GM23338 (cell line): ENCODE data around the gene TSPAN3. TPM values are rescaled to one million over a fixed set of nuclear protein-coding genes. Genes with fewer than 3 reads are reported as not detected.

ENCODE experiments used
- ATAC-seq: fragments of 200-7000 bp; cut with Tn5 transposase; 3 replicates; pipeline ENCODE4 v1.9.1; 2020
- DNase-seq: peaks from one replicate; pipeline ENCODE4 v3.0.0-alpha.2; 2015; ENCODE audit warnings: low spot score
- H2AFZ ChIP-seq: fragments of 200-600 bp; sonication (generic); 2 replicates; pipeline ENCODE4 v1.8.0; 2016; ENCODE audit warnings: antibody characterized with exemption, mild to moderate bottlenecking, moderate library complexity
- H3F3A ChIP-seq: fragments of 200-600 bp; sonication (generic); replicated peaks from 2 replicates; pipeline ENCODE4 v1.8.0; 2017; ENCODE audit warnings: antibody characterized with exemption, mixed run types, low read depth
- H3K27ac ChIP-seq: fragments of 200-600 bp; sonication (generic); 2 replicates; pipeline ENCODE4 v1.6.1; 2016; ENCODE audit warnings: low read depth
- H3K27me3 ChIP-seq: fragments of 200-600 bp; sonication (generic); 2 replicates; pipeline ENCODE4 v1.8.0; 2016; ENCODE audit warnings: mild to moderate bottlenecking, mixed run types, moderate library complexity; ENCODE audit not compliant: insufficient read depth
- H3K36me3 ChIP-seq: fragments of 200-600 bp; sonication (generic); 2 replicates; pipeline ENCODE4 v1.8.0; 2016; ENCODE audit warnings: mild to moderate bottlenecking; ENCODE audit not compliant: insufficient read depth
- H3K4me1 ChIP-seq: fragments of 200-600 bp; sonication (generic); 2 replicates; pipeline ENCODE4 v1.8.0; 2016; ENCODE audit warnings: mild to moderate bottlenecking, moderate library complexity; ENCODE audit not compliant: insufficient read depth
- H3K4me2 ChIP-seq: fragments of 200-600 bp; sonication (generic); 2 replicates; pipeline ENCODE4 v1.7.1; 2017; ENCODE audit warnings: mixed run types
- H3K4me3 ChIP-seq: fragments of 200-600 bp; sonication (generic); 2 replicates; pipeline ENCODE4 v1.6.1; 2016; ENCODE audit warnings: mixed run types
- H3K79me2 ChIP-seq: fragments of 200-600 bp; sonication (generic); replicated peaks from 2 replicates; pipeline ENCODE4 v1.8.0; 2017; ENCODE audit warnings: mild to moderate bottlenecking; ENCODE audit not compliant: insufficient read depth
- H3K9me2 ChIP-seq: fragments of 200-600 bp; sonication (generic); 2 replicates; pipeline ENCODE4 v1.8.0; 2017; ENCODE audit not compliant: insufficient read depth
- H4K20me1 ChIP-seq: fragments of 200-600 bp; sonication (generic); replicated peaks from 2 replicates; pipeline ENCODE4 v1.8.0; 2017; ENCODE audit warnings: mild to moderate bottlenecking; ENCODE audit not compliant: insufficient read depth
- H3K27ac Mint-ChIP-seq: 2 replicates; pipeline ENCODE4 v1.8.0; 2020; ENCODE audit warnings: inconsistent platforms, mild to moderate bottlenecking, moderate library complexity, mixed read lengths
- H3K27me3 Mint-ChIP-seq: 3 replicates; pipeline ENCODE4 v1.8.0; 2022; ENCODE audit warnings: low read depth, mild to moderate bottlenecking, moderate library complexity, mixed read lengths, inconsistent platforms; ENCODE audit not compliant: insufficient read depth, poor library complexity
- H3K36me3 Mint-ChIP-seq: 3 replicates; pipeline ENCODE4 v1.8.0; 2021; ENCODE audit warnings: low read depth, mild to moderate bottlenecking, inconsistent platforms, moderate library complexity, mixed read lengths
- H3K4me1 Mint-ChIP-seq: 3 replicates; pipeline ENCODE4 v1.8.0; 2020; ENCODE audit warnings: mild to moderate bottlenecking, inconsistent platforms, mixed read lengths
- H3K4me3 Mint-ChIP-seq: 3 replicates; pipeline ENCODE4 v1.8.0; 2021; ENCODE audit warnings: moderate library complexity, mild to moderate bottlenecking, inconsistent platforms, mixed read lengths
- H3K9me3 Mint-ChIP-seq: 3 replicates; pipeline ENCODE4 v1.8.0; 2020; ENCODE audit warnings: moderate library complexity, mild to moderate bottlenecking, inconsistent platforms, mixed read lengths
- CREB1 ChIP-seq: fragments of 250-450 bp; sonication (Bioruptor Pico); IDR thresholded peaks from 2 replicates; pipeline ENCODE4 v1.5.0; 2020; ENCODE audit warnings: low read depth, mild to moderate bottlenecking, moderate library complexity
- EZH2 ChIP-seq: fragments of 200-600 bp; sonication (generic); IDR thresholded peaks from one replicate; pipeline ENCODE4 v1.8.0; 2017; ENCODE audit warnings: antibody characterized with exemption, mild to moderate bottlenecking, low read depth; ENCODE audit not compliant: unreplicated experiment
- EZH2phosphoT487 ChIP-seq: fragments of 200-600 bp; sonication (generic); IDR thresholded peaks from one replicate; pipeline ENCODE4 v1.8.1; 2018; ENCODE audit warnings: antibody characterized with exemption; ENCODE audit not compliant: unreplicated experiment
- JUNB ChIP-seq: IDR thresholded peaks from one replicate; pipeline ENCODE4 v1.6.1; 2016; ENCODE audit warnings: antibody characterized with exemption; ENCODE audit not compliant: unreplicated experiment
- NANOG ChIP-seq: IDR thresholded peaks from 2 replicates; pipeline ENCODE4 v1.6.1; 2016; ENCODE audit warnings: antibody characterized with exemption, borderline replicate concordance
- POLR2AphosphoS5 ChIP-seq: IDR thresholded peaks from 2 replicates; pipeline ENCODE4 v1.6.1; 2016; ENCODE audit warnings: antibody characterized with exemption, low read depth
- STAT1 ChIP-seq: IDR thresholded peaks from one replicate; pipeline ENCODE4 v1.6.1; 2016; ENCODE audit warnings: antibody characterized with exemption; ENCODE audit not compliant: unreplicated experiment
- ZNF114 ChIP-seq: fragments of 250-450 bp; sonication (Bioruptor Pico); IDR thresholded peaks from 2 replicates; pipeline ENCODE4 v1.5.0; 2020; ENCODE audit warnings: mild to moderate bottlenecking, moderate library complexity
- ZNF331 ChIP-seq: fragments of 250-450 bp; sonication (Bioruptor Pico); IDR thresholded peaks from 2 replicates; pipeline ENCODE4 v1.5.0; 2020; ENCODE audit warnings: low read depth, mild to moderate bottlenecking, moderate library complexity
- polyA plus RNA-seq: library from polyadenylated mRNA; unstranded; fragments of >200 nt; fragmentation: Nextera tagmentation; extraction: Ambion mirVana; gene quantifications from 2 replicates; pipeline ENCODE4 v1.2.1, GENCODE V29; 2016
- total RNA-seq: library from RNA; depleted of rRNA; stranded (reverse); fragments of >200 nt; shearing (Covaris generic); gene quantifications from 2 replicates; pipeline ENCODE4 v1.2.3, GENCODE V29; 2014
- TF ChIP-seq, protein P1 (sequence below), 2 experiments: fragments of 200-600 bp in 1 of 2; sonication (generic) in 1 of 2; conservative IDR thresholded peaks; 2 replicates each; pipeline versions ENCODE4 v1.5.1 to v1.6.1; 2016 to 2017; ENCODE audit warnings: antibody characterized with exemption in 2 of 2, low read depth in 2 of 2, mild to moderate bottlenecking in 2 of 2, moderate library complexity in 1 of 2
- TF ChIP-seq, protein P2 (sequence below): fragments of 250-450 bp; sonication (Bioruptor Pico); IDR thresholded peaks from 2 replicates; pipeline ENCODE4 v1.5.0; 2020; ENCODE audit warnings: mild to moderate bottlenecking, moderate library complexity
- TF ChIP-seq, protein P3 (sequence below): IDR thresholded peaks from 2 replicates; pipeline ENCODE4 v1.6.1; 2016; ENCODE audit warnings: antibody characterized with exemption
- TF ChIP-seq, protein P4 (sequence below): IDR thresholded peaks from one replicate; pipeline ENCODE4 v1.6.1; 2018; ENCODE audit warnings: antibody characterized with exemption; ENCODE audit not compliant: unreplicated experiment

TSPAN3 gene
- total and polyA plus RNA-seq, 2 experiments from 2014 or later = 72.5 to 159 TPM

DNA sequence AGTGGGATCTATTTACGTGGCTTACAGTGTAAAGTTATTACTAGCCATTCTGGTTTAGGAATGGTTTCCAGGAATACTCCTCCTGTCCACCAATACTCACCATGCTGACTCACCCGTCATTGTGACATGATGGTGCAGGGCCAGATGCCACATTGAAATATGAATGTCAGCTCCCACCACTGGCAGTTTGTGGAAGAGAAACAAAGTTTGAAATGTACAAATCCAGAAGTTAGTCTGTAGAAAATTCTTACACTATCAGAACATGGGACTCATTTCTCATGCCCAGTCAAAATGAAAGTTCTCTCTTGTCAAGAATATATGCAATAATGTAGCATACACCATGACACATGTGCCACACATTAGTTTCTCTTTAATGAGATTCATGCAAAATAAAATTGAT, 14.4 kb upstream of the TSPAN3 start:
- ATAC-seq = no peak
- Histone ChIP-seq H3K27me3 (no peaks in the 10 kb centered on the region), H2AFZ (no peak overlapping the region), H4K20me1 (no peaks in the 10 kb centered on the region), H3K4me3 (no peak overlapping the region), H3K79me2 (no peaks in the 10 kb centered on the region), H3K36me3 (no peaks in the 10 kb centered on the region), H3K4me1 (no peaks in the 10 kb centered on the region; the same call in 1 of the 2 replicates), H3K27ac (no peak overlapping the region), H3F3A (no peaks in the 10 kb centered on the region), H3K9me2 (peaks cover 5% of the 10 kb centered on the region; the same call in 1 of the 2 replicates), H3K4me2 (no peak overlapping the region)
- H3K36me3 Mint-ChIP-seq = no peaks in the 10 kb centered on the region
- DNase-seq = no peak
- H3K27ac Mint-ChIP-seq = no peak overlapping the region
- TF ChIP-seq, protein P1, sequence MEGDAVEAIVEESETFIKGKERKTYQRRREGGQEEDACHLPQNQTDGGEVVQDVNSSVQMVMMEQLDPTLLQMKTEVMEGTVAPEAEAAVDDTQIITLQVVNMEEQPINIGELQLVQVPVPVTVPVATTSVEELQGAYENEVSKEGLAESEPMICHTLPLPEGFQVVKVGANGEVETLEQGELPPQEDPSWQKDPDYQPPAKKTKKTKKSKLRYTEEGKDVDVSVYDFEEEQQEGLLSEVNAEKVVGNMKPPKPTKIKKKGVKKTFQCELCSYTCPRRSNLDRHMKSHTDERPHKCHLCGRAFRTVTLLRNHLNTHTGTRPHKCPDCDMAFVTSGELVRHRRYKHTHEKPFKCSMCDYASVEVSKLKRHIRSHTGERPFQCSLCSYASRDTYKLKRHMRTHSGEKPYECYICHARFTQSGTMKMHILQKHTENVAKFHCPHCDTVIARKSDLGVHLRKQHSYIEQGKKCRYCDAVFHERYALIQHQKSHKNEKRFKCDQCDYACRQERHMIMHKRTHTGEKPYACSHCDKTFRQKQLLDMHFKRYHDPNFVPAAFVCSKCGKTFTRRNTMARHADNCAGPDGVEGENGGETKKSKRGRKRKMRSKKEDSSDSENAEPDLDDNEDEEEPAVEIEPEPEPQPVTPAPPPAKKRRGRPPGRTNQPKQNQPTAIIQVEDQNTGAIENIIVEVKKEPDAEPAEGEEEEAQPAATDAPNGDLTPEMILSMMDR (conservative IDR thresholded peaks at IDR 0.05; ENCODE audit: low read depth in 2 of 2) = no peak
- TF ChIP-seq CREB1 = no peak
- TF ChIP-seq ZNF331 (CRISPR knock-in tag) = no peak
- TF ChIP-seq, protein P2, sequence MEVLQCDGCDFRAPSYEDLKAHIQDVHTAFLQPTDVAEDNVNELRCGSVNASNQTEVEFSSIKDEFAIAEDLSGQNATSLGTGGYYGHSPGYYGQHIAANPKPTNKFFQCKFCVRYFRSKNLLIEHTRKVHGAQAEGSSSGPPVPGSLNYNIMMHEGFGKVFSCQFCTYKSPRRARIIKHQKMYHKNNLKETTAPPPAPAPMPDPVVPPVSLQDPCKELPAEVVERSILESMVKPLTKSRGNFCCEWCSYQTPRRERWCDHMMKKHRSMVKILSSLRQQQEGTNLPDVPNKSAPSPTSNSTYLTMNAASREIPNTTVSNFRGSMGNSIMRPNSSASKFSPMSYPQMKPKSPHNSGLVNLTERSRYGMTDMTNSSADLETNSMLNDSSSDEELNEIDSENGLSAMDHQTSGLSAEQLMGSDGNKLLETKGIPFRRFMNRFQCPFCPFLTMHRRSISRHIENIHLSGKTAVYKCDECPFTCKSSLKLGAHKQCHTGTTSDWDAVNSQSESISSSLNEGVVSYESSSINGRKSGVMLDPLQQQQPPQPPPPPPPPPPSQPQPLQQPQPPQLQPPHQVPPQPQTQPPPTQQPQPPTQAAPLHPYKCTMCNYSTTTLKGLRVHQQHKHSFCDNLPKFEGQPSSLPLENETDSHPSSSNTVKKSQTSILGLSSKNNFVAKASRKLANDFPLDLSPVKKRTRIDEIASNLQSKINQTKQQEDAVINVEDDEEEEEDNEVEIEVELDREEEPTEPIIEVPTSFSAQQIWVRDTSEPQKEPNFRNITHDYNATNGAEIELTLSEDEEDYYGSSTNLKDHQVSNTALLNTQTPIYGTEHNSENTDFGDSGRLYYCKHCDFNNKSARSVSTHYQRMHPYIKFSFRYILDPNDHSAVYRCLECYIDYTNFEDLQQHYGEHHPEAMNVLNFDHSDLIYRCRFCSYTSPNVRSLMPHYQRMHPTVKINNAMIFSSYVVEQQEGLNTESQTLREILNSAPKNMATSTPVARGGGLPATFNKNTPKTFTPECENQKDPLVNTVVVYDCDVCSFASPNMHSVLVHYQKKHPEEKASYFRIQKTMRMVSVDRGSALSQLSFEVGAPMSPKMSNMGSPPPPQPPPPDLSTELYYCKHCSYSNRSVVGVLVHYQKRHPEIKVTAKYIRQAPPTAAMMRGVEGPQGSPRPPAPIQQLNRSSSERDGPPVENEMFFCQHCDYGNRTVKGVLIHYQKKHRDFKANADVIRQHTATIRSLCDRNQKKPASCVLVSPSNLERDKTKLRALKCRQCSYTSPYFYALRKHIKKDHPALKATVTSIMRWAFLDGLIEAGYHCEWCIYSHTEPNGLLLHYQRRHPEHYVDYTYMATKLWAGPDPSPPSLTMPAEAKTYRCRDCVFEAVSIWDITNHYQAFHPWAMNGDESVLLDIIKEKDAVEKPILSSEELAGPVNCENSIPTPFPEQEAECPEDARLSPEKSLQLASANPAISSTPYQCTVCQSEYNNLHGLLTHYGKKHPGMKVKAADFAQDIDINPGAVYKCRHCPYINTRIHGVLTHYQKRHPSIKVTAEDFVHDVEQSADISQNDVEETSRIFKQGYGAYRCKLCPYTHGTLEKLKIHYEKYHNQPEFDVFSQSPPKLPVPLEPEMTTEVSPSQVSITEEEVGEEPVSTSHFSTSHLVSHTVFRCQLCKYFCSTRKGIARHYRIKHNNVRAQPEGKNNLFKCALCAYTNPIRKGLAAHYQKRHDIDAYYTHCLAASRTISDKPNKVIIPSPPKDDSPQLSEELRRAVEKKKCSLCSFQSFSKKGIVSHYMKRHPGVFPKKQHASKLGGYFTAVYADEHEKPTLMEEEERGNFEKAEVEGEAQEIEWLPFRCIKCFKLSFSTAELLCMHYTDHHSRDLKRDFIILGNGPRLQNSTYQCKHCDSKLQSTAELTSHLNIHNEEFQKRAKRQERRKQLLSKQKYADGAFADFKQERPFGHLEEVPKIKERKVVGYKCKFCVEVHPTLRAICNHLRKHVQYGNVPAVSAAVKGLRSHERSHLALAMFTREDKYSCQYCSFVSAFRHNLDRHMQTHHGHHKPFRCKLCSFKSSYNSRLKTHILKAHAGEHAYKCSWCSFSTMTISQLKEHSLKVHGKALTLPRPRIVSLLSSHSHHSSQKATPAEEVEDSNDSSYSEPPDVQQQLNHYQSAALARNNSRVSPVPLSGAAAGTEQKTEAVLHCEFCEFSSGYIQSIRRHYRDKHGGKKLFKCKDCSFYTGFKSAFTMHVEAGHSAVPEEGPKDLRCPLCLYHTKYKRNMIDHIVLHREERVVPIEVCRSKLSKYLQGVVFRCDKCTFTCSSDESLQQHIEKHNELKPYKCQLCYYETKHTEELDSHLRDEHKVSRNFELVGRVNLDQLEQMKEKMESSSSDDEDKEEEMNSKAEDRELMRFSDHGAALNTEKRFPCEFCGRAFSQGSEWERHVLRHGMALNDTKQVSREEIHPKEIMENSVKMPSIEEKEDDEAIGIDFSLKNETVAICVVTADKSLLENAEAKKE (CRISPR knock-in tag) = no peak
- TF ChIP-seq, protein P3, sequence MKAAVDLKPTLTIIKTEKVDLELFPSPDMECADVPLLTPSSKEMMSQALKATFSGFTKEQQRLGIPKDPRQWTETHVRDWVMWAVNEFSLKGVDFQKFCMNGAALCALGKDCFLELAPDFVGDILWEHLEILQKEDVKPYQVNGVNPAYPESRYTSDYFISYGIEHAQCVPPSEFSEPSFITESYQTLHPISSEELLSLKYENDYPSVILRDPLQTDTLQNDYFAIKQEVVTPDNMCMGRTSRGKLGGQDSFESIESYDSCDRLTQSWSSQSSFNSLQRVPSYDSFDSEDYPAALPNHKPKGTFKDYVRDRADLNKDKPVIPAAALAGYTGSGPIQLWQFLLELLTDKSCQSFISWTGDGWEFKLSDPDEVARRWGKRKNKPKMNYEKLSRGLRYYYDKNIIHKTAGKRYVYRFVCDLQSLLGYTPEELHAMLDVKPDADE = no peak
- TF ChIP-seq, protein P4, sequence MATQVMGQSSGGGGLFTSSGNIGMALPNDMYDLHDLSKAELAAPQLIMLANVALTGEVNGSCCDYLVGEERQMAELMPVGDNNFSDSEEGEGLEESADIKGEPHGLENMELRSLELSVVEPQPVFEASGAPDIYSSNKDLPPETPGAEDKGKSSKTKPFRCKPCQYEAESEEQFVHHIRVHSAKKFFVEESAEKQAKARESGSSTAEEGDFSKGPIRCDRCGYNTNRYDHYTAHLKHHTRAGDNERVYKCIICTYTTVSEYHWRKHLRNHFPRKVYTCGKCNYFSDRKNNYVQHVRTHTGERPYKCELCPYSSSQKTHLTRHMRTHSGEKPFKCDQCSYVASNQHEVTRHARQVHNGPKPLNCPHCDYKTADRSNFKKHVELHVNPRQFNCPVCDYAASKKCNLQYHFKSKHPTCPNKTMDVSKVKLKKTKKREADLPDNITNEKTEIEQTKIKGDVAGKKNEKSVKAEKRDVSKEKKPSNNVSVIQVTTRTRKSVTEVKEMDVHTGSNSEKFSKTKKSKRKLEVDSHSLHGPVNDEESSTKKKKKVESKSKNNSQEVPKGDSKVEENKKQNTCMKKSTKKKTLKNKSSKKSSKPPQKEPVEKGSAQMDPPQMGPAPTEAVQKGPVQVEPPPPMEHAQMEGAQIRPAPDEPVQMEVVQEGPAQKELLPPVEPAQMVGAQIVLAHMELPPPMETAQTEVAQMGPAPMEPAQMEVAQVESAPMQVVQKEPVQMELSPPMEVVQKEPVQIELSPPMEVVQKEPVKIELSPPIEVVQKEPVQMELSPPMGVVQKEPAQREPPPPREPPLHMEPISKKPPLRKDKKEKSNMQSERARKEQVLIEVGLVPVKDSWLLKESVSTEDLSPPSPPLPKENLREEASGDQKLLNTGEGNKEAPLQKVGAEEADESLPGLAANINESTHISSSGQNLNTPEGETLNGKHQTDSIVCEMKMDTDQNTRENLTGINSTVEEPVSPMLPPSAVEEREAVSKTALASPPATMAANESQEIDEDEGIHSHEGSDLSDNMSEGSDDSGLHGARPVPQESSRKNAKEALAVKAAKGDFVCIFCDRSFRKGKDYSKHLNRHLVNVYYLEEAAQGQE = no peak
- no peak for TF ChIP-seq ZNF114 (CRISPR knock-in tag)
- TF ChIP-seq JUNB = no peak
- no peak for TF ChIP-seq EZH2phosphoT487
- no peak for TF ChIP-seq NANOG
- no peak for TF ChIP-seq STAT1
- no peak for TF ChIP-seq POLR2AphosphoS5
- no peak for TF ChIP-seq EZH2
- H3K4me3 Mint-ChIP-seq = no peak overlapping the region
- H3K9me3 Mint-ChIP-seq = no peaks in the 10 kb centered on the region
- H3K4me1 Mint-ChIP-seq = peaks cover 5% of the 10 kb centered on the region; the same call in 2 of the 3 replicates
- H3K27me3 Mint-ChIP-seq = peaks cover 14% of the 10 kb centered on the region
